ENCODE data around the gene FNDC3B.

Gene FNDC3B

GRCh38 chr3:172170841-172171240, 131.5 kb downstream of the FNDC3B start:
- no peak overlapping the region for H3K4me3 ChIP-seq (ENCODE audit: control insufficient read depth, low read depth, low read length)
- no peak for DNase-seq (ENCODE audit: low read depth)
- no peak for TF ChIP-seq CTCF (conservative IDR thresholded peaks at IDR 0.05; ENCODE audit: control insufficient read depth, insufficient read depth, low read depth, low read length)

GRCh38 chr3:172171396-172172075, 132.2 kb downstream of the FNDC3B start:
- no peak for DNase-seq (ENCODE audit: low read depth)
- no peak for TF ChIP-seq CTCF (conservative IDR thresholded peaks at IDR 0.05; ENCODE audit: control insufficient read depth, insufficient read depth, low read depth, low read length)
- H3K4me3 ChIP-seq (ENCODE audit: control insufficient read depth, low read depth, low read length), result no peak overlapping the region

GRCh38 chr3:172173316-172174254, 134.2 kb downstream of the FNDC3B start:
- TF ChIP-seq CTCF (conservative IDR thresholded peaks at IDR 0.05; ENCODE audit: control insufficient read depth, insufficient read depth, low read depth, low read length), result no peak
- no peak for DNase-seq (ENCODE audit: low read depth)

GRCh38 chr3:172174513-172175253, 135.3 kb downstream of the FNDC3B start:
- TF ChIP-seq CTCF (conservative IDR thresholded peaks at IDR 0.05; ENCODE audit: control insufficient read depth, insufficient read depth, low read depth, low read length), result no peak
- no peak overlapping the region for H3K4me3 ChIP-seq (ENCODE audit: control insufficient read depth, low read depth, low read length)
- no peak for DNase-seq (ENCODE audit: low read depth)

More at GRCh38 chr3:172173316-172174254, 134.2 kb downstream of the FNDC3B start:
- no peak overlapping the region for H3K4me3 ChIP-seq (ENCODE audit: control insufficient read depth, low read depth, low read length)

- no peak for DNase-seq (ENCODE audit: low read depth)
- no peak for TF ChIP-seq CTCF (conservative IDR thresholded peaks at IDR 0.05; ENCODE audit: control insufficient read depth, insufficient read depth, low read depth, low read length)
- H3K4me3 ChIP-seq (ENCODE audit: control insufficient read depth, low read depth, low read length), result no peak overlapping the region
These were observed 135.8 kb downstream of the FNDC3B start for GRCh38 chr3:172175254-172175599.

- H3K4me3 ChIP-seq (ENCODE audit: control insufficient read depth, low read depth, low read length), result no peak overlapping the region
- TF ChIP-seq CTCF (conservative IDR thresholded peaks at IDR 0.05; ENCODE audit: control insufficient read depth, insufficient read depth, low read depth, low read length), result no peak
- no peak for DNase-seq (ENCODE audit: low read depth)
These were observed 136.8 kb downstream of the FNDC3B start for GRCh38 chr3:172176061-172176770.

Data from fibroblast of mammary gland (primary cell).